Erythroblast (primary cell): Measurements from ENCODE around the gene TMEM229B.

Experiments used
- GATA1 ChIP-seq: IDR thresholded peaks from 2 replicates; pipeline ENCODE4 v1.6.1; 2011; ENCODE audit warnings: low read depth, mild to moderate bottlenecking, control low read depth, low read length, moderate library complexity
- POLR2A ChIP-seq: IDR thresholded peaks from 2 replicates; pipeline ENCODE4 v1.6.1; 2011; ENCODE audit warnings: mild to moderate bottlenecking, low read length

DNA sequence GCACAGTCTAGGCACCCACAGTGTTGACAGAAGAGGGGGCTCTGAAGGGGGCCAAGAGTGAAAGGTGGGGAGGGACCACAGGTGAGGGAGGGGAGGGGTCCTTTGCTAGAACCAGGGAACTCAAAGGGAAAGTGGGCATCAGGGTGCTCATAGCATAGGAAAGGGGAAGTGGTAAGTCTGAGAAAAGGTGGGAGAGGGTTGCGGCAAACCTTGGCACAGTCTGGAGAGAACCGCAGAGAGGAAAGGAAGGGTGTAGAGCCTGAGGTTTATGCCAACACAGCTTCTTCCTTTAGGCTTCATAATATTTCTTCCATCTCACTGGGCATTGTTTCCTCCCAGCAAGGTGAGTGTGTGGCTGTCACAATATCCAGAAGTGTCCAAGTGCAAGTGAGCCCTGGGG is 65.1 kb downstream of the TMEM229B start:
- no peak for TF ChIP-seq POLR2A
- TF ChIP-seq GATA1: no peak
